Stimulated activated CD4-positive, alpha-beta T cell treated with anti-CD3 and anti-CD28 coated beads, Interleukin-12 subunit alpha, Interleukin-12 subunit beta, amount 100 ng/mL, for 48 hours (primary cell): ENCODE measurements around the gene MYO19.
A peak's percentile ranks its signal among the peaks of the same experiment; 100 is the strongest.
"Not testable (repeated sequence)": the region's sequence is repeated elsewhere in the genome, so short reads cannot be mapped to it uniquely, and the experiment has no call there.

Experiments used
- DNase-seq, 3 donors: peaks; one replicate each; pipeline ENCODE4 v3.0.0-alpha.2; 2020; ENCODE audit warnings: low read depth in 2 of 3, low spot score in 1 of 3

The MYO19 gene

DNA sequence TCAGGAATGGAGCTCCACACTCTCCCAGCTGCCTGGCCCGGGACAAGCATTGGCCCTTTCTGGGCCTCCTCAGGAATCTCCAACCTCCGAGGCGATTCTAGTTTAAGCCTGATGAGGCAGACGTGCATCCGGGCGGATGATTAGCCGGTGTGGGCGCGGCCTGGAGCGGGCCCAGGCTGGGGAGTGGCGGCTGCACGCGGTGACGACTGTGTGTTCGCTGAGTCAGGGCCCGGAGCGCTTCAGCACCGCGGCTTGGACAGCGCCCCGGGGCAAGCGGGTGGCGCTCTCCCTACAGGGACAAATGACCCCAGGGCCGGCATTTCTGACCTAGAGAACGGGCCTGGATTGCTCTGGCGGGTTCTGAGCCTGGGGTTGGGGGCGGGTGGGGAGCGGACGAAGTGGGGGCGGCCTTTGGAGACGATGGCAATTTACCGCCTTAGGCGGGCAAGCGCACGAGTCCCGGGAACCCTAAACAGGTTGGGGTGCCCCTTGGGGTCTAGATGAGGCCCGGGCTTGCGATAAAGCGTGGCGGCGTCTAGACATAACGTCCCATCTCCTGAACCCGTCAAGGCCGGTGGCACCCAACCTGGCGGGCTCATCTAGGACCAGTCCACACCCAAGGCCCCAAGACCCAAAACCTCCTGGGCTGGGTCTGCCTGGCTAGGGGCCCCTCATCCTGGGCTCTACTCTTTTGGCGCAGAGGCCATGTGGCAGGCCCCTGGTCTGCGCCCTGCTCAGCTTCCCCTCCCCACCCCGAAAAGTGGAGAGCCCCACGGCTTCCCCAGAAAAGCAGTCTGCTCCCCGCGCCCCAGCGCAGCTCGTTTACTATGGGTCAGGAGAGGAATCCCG is 70.5 kb downstream of the MYO19 start:
- peak; percentile 41 to 55 (median 45) for DNase-seq

- DNase-seq = no peak
Observed at GRCh38 chr17:36461330-36462110, 73.1 kb downstream of the MYO19 start.

DNA sequence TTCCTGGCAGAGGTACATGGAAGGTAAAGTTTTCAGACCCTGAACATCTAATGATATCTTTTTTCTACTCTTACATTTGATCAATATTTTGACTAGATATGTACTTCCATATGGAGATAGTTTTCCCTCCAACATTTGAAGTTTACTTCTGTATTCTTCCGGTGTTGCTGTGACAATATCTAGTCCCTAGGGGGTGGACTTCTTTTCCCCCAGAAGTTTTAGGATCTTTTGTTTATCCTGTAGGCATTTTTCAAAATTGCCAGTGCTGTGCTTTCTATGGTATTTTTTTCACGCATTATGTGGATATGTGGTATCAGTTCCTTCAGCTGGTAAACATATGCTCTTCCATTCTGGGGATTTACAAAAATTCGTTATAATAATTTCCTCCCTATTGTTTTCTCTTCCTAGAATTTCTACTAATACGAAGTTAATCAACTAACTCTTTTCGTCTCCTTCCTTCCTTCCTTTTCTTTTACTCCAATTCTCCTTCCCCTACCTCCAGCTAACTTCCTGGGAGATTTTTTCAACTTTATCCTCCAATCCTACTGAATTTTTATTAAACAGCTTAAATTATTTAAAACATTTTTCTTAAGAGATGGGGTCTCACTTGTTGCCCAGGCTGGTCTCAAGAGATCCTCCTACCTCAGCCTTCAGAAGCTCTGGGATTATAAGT is 74.3 kb downstream of the MYO19 start:
- no peak for DNase-seq

DNA sequence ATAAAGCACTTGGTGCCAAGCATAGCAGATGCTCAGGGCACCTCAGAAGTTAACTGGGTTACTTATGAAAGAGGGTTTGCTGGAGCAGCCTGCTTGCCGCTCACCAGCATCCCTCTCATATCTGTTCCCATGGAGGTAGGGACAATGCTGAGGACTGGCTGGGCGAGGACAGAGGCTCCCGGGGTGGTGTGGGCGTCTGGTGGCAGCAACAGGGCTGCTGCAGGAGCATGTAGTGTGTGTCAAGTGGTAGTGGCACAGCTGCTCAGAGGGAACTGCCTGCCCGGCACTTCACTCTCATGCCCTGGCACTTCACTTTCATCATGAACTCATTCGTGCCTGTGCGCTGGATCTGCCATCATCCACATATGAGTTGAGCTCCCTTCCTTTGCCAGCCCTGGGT is 75.1 kb downstream of the MYO19 start:
- DNase-seq = no peak

GRCh38 chr17:36459045-36459444 is 75.6 kb downstream of the MYO19 start:
- DNase-seq = no peak

DNA sequence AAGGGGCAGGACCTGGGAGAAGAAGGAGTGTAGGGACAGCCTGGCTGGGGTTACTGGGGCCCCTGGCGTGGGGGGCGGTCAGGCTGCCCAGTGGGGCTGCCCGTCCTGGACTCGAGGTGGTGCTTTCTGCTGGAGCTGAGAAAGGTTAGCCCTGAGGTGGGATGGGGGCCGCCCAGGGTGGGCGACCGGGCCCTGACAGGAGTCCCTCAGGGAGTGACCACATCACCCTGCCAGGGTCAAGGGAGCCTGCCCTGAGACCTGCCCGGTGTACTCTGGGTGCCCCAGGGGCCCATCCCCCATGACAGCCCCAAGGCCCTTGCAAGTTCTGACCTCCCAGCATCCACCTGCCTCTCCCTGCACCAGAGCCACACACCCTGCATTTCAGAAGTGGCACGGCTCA is 77.0 kb downstream of the MYO19 start:
- DNase-seq = not testable (repeated sequence)

GRCh38 chr17:36452888-36453287 is 81.8 kb downstream of the MYO19 start:
- not testable (repeated sequence) for DNase-seq

GRCh38 chr17:36449997-36450396 is 84.7 kb downstream of the MYO19 start:
- DNase-seq = not testable (repeated sequence)
